CD14-positive monocyte (primary cell): Measurements from ENCODE around the gene SHLD1. TPM values are rescaled to one million over a fixed set of nuclear protein-coding genes. Genes with fewer than 3 reads are reported as not detected.
A peak's percentile ranks its signal among the peaks of the same experiment; 100 is the strongest.

Experiments used
- DNase-seq, 3 donors: peaks; one replicate each; pipeline ENCODE4 v3.0.0-alpha.2; 2011 to 2022
- H2AFZ ChIP-seq: 2 replicates; pipeline ENCODE4 v1.6.0; 2012; ENCODE audit warnings: mild to moderate bottlenecking, low read depth, low read length, inconsistent platforms; ENCODE audit not compliant: insufficient read depth, poor library complexity, severe bottlenecking
- H3K27ac ChIP-seq, 2 donors: 1 replicate in 1 of 2; 2 replicates in 1 of 2; pipeline ENCODE4 v1.5.1; 2012 to 2013; ENCODE audit warnings: low read length in 2 of 2, control low read depth in 1 of 2, inconsistent platforms in 1 of 2, low read depth in 1 of 2, mild to moderate bottlenecking in 1 of 2
- H3K27me3 ChIP-seq, 2 donors: one replicate each; pipeline versions ENCODE4 v1.6.0 to v1.6.1; 2011 to 2013; ENCODE audit warnings: low read length in 2 of 2; ENCODE audit not compliant: control insufficient read depth in 2 of 2, insufficient read depth in 2 of 2
- H3K36me3 ChIP-seq, 2 donors: replicated peaks in 1 of 2; 1 replicate in 1 of 2; 2 replicates in 1 of 2; pipeline versions ENCODE4 v1.5.1 to v1.6.1; 2012 to 2013; ENCODE audit warnings: low read length in 2 of 2, control low read depth in 1 of 2, inconsistent platforms in 1 of 2, mild to moderate bottlenecking in 1 of 2; ENCODE audit not compliant: insufficient read depth in 2 of 2, control insufficient read depth in 1 of 2
- H3K4me1 ChIP-seq, 2 donors: 1 replicate in 1 of 2; 2 replicates in 1 of 2; pipeline versions ENCODE4 v1.5.1 to v1.6.1; 2012 to 2013; ENCODE audit warnings: low read length in 2 of 2, control low read depth in 1 of 2, inconsistent platforms in 1 of 2, mild to moderate bottlenecking in 1 of 2, moderate library complexity in 1 of 2; ENCODE audit not compliant: insufficient read depth in 2 of 2, control insufficient read depth in 1 of 2
- H3K4me2 ChIP-seq: replicated peaks from 2 replicates; pipeline ENCODE3; 2012; ENCODE audit warnings: low read length, moderate library complexity, mild to moderate bottlenecking; ENCODE audit not compliant: poor library complexity, severe bottlenecking; ENCODE audit errors: extremely low read depth
- H3K4me3 ChIP-seq, 3 experiments: fragments of 200-600 bp in 1 of 3; sonication (generic) in 1 of 3; replicated peaks in 1 of 3; 1 replicate in 2 of 3; 2 replicates in 1 of 3; pipeline ENCODE4 v1.5.1; 2011 to 2013; ENCODE audit warnings: low read length in 3 of 3, mild to moderate bottlenecking in 3 of 3, control low read depth in 2 of 3, low read depth in 2 of 3, inconsistent platforms in 1 of 3, moderate library complexity in 1 of 3
- H3K79me2 ChIP-seq: 2 replicates; pipeline ENCODE4 v1.6.0; 2012; ENCODE audit warnings: mild to moderate bottlenecking, control low read depth, inconsistent platforms, low read length, moderate library complexity; ENCODE audit not compliant: insufficient read depth
- H3K9ac ChIP-seq: 2 replicates; pipeline ENCODE4 v1.6.0; 2017; ENCODE audit warnings: low read length, mild to moderate bottlenecking; ENCODE audit not compliant: insufficient read depth, poor library complexity, severe bottlenecking
- H3K9me3 ChIP-seq, 2 donors: replicated peaks in 1 of 2; 1 replicate in 1 of 2; 2 replicates in 1 of 2; pipeline versions ENCODE4 v1.5.1 to v1.6.1; 2012 to 2013; ENCODE audit warnings: low read length in 2 of 2, control low read depth in 1 of 2; ENCODE audit not compliant: control insufficient read depth in 1 of 2, insufficient read depth in 1 of 2
- H4K20me1 ChIP-seq: 2 replicates; pipeline ENCODE4 v1.6.0; 2012; ENCODE audit warnings: mild to moderate bottlenecking, low read length, control low read depth, moderate library complexity; ENCODE audit not compliant: insufficient read depth
- H3K27ac Mint-ChIP-seq, 7 donors: one replicate each; pipeline ENCODE4 v1.8.0; 2020; ENCODE audit warnings: mild to moderate bottlenecking in 7 of 7, mixed read lengths in 7 of 7, moderate library complexity in 6 of 7, inconsistent platforms in 2 of 7
- H3K27me3 Mint-ChIP-seq, 3 donors: one replicate each; pipeline ENCODE4 v1.8.0; 2021 to 2022; ENCODE audit warnings: low read depth in 3 of 3, mild to moderate bottlenecking in 3 of 3, mixed read lengths in 3 of 3, moderate library complexity in 3 of 3, inconsistent platforms in 1 of 3
- H3K36me3 Mint-ChIP-seq, 2 donors: one replicate each; pipeline ENCODE4 v1.8.0; 2020; ENCODE audit warnings: mixed read lengths in 2 of 2, inconsistent platforms in 1 of 2, mild to moderate bottlenecking in 1 of 2
- H3K4me1 Mint-ChIP-seq: one replicate; pipeline ENCODE4 v1.8.0; 2020; ENCODE audit warnings: mild to moderate bottlenecking, mixed read lengths
- H3K4me3 Mint-ChIP-seq, 2 donors: one replicate each; pipeline ENCODE4 v1.8.0; 2020; ENCODE audit warnings: mild to moderate bottlenecking in 2 of 2, mixed read lengths in 2 of 2, moderate library complexity in 1 of 2
- H3K9me3 Mint-ChIP-seq, 7 donors: one replicate each; pipeline ENCODE4 v1.8.0; 2020 to 2022; ENCODE audit warnings: mixed read lengths in 7 of 7, mild to moderate bottlenecking in 6 of 7, moderate library complexity in 6 of 7, inconsistent platforms in 2 of 7
- CTCF ChIP-seq: fragments of 200-600 bp; IDR thresholded peaks from one replicate; pipeline ENCODE4 v1.8.0; 2022; ENCODE audit warnings: antibody characterized with exemption, mild to moderate bottlenecking
- WGBS: methylation state at CpG from one replicate; pipeline ENCODE4 v1.1.5; 2013; ENCODE audit warnings: missing lambda C conversion rate; ENCODE audit not compliant: insufficient coverage; 5-methylcytosine and 5-hydroxymethylcytosine counted together
- intact Hi-C, 2 donors: fragments of 100-400 bp; cut with micrococcal nuclease; formaldehyde crosslinking; loops; one replicate each; pipeline versions ENCODE4 v1.15.0 to v1.15.1; 2023
- polyA plus RNA-seq, 3 donors: library from polyadenylated mRNA; depleted of rRNA in 1 of 3; unstranded in 2 of 3; stranded (reverse) in 1 of 3; fragments of 300-500 nt in 2 of 3; fragments of >200 nt in 1 of 3; fragmentation: Illumina TruSeq in 2 of 3; gene quantifications; 1 replicate in 2 of 3; 2 replicates in 1 of 3; pipeline ENCODE4 v1.2.3, GENCODE V29; 2012 to 2021

Gene SHLD1
- polyA plus RNA-seq, 3 donors, result 8.3 to 12.7 (median 11.5) TPM

DNA sequence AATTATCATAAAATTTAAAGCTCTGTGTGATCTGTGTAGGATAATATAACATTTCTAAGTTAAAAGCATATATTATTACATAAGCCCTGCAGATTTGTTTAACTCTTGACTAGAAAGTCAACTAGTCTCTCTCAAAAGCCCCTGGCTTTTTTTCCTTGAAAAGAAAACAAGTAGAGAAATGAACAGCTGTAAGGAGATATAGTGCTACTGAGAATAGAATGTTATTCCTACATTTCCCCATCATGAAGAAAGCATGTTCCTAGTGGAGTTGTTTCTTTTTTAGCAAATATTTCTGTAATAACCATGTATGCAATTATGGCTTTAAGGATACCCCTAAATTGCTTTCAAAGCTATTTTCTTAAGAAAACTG is 37.6 kb downstream of the SHLD1 start:
- no peak for DNase-seq
- H3K27ac Mint-ChIP-seq, result no peak overlapping the region
- no peaks in the 10 kb centered on the region for H4K20me1 ChIP-seq
- peaks cover 15 to 38% of the 10 kb centered on the region in 2 donors for H3K36me3 ChIP-seq
- H3K9me3 Mint-ChIP-seq, result no peaks in the 10 kb centered on the region
- H3K4me1 Mint-ChIP-seq, result no peaks in the 10 kb centered on the region
- no peak overlapping the region for H3K27ac ChIP-seq
- no peak overlapping the region for H3K4me3 Mint-ChIP-seq
- no peaks in the 10 kb centered on the region for H3K27me3 Mint-ChIP-seq
- no peak overlapping the region for H3K4me2 ChIP-seq
- H3K9me3 ChIP-seq, result no peaks in the 10 kb centered on the region
- H3K4me1 ChIP-seq, result no peaks in the 10 kb centered on the region
- H3K36me3 Mint-ChIP-seq, result peaks cover 34 to 43% of the 10 kb centered on the region in 2 donors
- H3K9ac ChIP-seq, result no peak overlapping the region
- H3K79me2 ChIP-seq, result no peaks in the 10 kb centered on the region
- no peak for TF ChIP-seq CTCF
- H3K27me3 ChIP-seq, result no peaks in the 10 kb centered on the region
- H2AFZ ChIP-seq, result no peak overlapping the region
- H3K4me3 ChIP-seq, result no peak overlapping the region
- intact Hi-C loops, result loop anchor here (2.0 to 10.0 kb wide), 4 partner anchors 195 to 287 kb away; no protein-coding TSS in a partner anchor

GRCh38 chr20:5788385-5788895 is 38.2 kb downstream of the SHLD1 start:
- no peak overlapping the region for H3K4me2 ChIP-seq
- Mint-ChIP-seq H3K4me1 (no peaks in the 10 kb centered on the region), H3K27me3 (no peaks in the 10 kb centered on the region), H3K4me3 (no peak overlapping the region), H3K36me3 (peaks cover 32 to 40% of the 10 kb centered on the region in 2 donors), H3K9me3 (no peaks in the 10 kb centered on the region), H3K27ac (peak overlapping the region in 3 of 7 donors; percentile 11 to 77 (median 37))
- H3K79me2 ChIP-seq, result no peaks in the 10 kb centered on the region
- H4K20me1 ChIP-seq, result no peaks in the 10 kb centered on the region
- peak; percentile 77 for TF ChIP-seq CTCF
- DNase-seq, result peak; percentile 80 to 91 (median 85)
- no peak overlapping the region for H2AFZ ChIP-seq
- no CpG with 5 or more reads among the region's 3 CpGs for WGBS
- no peak overlapping the region for H3K27ac ChIP-seq
- peaks cover 15 to 35% of the 10 kb centered on the region in 2 donors for H3K36me3 ChIP-seq
- no peaks in the 10 kb centered on the region for H3K27me3 ChIP-seq
- no peaks in the 10 kb centered on the region for H3K4me1 ChIP-seq
- intact Hi-C loops, result loop anchor here (2.0 to 10.0 kb wide), 4 partner anchors 196 to 286 kb away; no protein-coding TSS in a partner anchor
- H3K4me3 ChIP-seq, result no peak overlapping the region
- H3K9me3 ChIP-seq, result no peaks in the 10 kb centered on the region
- no peak overlapping the region for H3K9ac ChIP-seq
